ELF-1 (cell line): ENCODE data around the gene PIGN.
"Not testable (repeated sequence)": the region's sequence is repeated elsewhere in the genome, so short reads cannot be mapped to it uniquely, and the experiment has no call there.

Source experiments
- DNase-seq: peaks from one replicate; pipeline ENCODE4 v3.0.0-alpha.2; 2016; ENCODE audit warnings: low read depth, low spot score

Gene PIGN

DNA sequence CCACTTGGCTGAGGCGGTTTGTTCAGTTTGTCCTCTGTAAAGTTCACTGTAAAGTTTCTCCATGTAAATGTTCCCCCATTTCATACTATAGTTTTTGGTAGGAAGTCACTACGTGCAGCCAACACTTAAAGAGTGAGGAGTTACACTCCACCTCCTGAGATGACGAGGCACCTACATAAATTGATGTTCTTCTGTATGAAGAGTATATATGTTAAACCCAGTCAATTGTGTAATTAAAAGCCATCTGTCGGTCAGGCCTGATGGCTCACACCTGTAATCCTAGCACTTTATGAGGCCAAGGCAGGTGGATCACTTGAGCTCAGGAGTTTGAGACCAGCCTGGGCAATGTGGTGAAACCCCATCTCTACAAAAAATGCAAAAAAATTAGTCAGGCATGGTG is 7.6 kb downstream of the PIGN start:
- no peak for DNase-seq

DNA sequence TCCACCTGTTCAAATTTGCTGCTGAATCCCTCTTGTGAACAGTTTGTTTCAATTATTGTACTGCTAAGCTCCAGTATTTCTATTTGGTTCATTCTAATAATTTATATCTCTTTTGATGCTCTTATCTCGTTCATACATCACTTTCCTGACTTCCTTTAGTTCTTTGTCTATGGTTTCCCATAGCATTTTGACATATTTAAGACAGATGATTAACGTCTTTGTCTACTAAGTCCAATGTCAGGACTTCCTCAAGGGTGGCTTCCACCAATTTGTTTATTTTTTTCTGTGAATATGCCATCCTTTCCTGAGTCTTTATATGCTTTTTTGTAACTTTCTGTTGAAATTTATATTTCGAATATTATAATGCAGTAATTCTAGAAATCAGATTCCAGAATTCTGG is 9.6 kb downstream of the PIGN start:
- DNase-seq: no peak

DNA sequence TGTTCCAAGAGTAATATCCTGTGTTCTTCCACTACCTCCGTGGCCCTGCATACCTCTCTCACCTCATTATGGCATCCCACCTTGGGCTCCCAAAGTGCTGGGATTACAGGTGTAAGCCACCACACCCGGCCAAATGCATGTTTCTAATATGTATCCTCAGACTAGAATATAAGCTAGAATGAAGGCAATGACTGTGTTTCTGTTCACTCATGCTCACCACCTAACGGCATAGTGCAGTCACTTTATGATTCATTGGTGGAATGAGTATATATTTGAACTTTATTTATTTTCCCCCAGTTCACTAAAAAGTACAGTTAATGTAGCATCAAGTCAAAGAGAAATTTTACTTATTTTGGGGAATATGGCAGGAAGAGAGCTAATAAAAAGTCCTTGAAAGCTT is 11.3 kb downstream of the PIGN start:
- no peak for DNase-seq

DNA sequence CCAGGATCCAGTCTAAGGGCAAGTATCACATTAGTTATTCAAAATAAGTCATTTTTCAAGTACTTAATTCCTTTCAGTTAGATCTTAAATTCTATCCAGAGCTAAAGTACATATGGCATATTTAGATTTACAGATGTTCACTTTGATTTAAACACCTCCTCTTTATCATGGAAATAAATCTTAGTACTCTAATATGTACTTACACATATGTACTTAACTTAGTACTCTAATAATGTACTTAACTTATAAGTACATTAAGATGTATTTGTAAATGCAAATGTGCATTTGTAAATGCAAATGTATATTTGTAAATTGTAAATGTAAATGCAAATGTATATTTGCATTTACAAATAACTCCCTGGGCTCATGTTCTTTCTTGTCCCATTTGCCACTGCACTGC is 14.6 kb downstream of the PIGN start:
- no peak for DNase-seq

DNA sequence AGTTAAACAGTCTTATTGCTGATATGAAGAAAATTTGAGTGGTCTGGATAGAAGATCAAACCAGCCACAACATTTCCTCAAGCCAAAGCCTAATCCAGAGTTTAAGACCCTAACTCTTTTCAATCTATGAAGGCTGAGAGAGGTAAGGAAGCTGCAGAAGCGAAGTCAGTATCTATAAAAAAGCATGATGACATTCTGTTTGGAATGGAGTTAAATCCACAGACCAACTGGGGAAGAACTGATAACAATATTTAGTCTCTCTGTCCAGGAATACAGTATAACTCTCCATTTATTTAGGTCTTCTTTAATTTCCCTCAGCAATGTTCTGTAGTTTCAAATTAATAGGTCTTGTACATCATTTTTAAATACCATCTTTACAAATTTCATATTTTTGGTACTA is 16.0 kb downstream of the PIGN start:
- DNase-seq: no peak

DNA sequence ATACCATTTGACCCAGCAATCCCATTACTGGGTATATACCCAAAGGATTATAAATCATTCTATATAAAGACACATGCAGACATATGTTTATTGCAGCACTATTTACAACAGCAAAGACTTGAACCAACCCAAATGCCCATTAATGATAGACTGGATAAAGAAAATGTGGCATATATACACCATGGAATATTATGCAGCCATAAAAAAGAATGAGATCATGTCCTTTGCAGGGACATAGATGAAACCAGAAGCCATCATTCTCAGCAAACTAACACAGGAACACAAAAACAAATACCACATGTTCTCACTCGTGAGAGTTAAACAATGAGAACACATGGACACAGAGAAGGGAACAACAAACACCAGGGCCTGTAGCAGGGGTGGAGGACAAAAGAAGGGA is 20.3 kb downstream of the PIGN start:
- not testable (repeated sequence) for DNase-seq

DNA sequence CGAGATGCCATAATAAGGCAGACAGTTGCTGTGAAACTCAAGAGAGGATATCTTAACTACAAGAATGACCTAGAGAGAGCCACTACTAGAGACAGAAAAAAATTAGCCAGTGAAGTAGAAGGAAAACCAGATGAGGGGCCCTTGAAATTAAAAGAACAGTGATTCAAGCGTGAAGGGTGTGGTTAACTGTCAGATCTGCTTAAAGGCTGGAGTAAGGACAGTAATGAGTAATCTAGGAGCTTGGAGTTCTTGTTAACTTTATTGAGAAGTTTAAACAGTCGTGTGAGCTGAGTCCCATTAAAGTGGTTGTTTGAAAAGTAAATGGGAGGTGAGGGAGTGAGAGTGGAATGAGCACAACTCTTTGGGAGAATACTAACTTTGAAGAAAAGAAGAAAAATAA is 21.3 kb downstream of the PIGN start:
- no peak for DNase-seq

DNA sequence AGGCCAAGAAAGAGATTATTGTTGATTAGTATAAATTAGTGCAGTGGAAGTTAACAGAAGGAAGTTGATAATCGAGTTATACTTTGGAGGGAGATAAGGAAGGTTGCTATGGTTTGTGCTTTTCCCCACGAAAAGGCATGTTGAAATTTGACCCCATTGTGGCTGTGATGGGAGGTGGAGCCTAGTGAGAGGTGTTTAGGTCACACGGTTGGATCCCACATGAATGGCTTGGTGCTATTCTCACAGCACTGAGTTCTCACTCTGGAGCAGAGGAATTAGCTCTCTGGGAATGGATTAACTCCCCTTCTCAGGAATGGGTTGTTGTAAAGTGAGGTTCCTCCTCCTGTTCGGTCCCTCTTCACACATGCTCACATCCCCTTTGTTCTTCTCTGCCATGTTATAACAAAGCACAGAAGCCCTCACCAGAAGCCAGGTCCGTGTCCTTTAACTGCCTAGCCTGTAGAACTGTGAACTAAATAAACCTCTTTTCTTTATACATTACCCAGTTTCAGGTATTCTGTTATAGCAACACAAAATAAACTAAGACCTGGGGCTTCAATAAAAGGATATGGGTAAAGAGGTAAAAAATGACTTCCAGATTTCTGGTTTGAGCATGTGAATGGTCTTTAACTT is 21.9 kb downstream of the PIGN start:
- DNase-seq: peak; percentile 14

DNA sequence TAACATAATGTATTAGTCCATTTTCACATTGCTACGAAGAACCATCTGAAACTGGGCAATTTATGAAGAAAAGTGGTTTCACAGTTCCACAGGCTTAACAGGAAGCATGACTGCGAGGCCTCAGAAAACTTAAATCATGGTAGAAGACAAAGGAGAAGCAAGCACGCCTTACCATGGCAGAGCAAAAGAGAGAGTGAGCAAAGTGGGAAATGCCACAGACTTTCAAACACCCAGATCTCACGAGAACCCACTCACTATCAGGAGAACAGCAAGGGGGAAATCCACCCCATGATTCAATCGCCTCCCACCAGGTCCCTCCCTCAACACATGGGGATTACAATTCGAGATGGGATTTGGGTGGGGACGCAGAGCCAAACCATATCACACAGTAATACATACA is 22.5 kb downstream of the PIGN start:
- DNase-seq: no peak

DNA sequence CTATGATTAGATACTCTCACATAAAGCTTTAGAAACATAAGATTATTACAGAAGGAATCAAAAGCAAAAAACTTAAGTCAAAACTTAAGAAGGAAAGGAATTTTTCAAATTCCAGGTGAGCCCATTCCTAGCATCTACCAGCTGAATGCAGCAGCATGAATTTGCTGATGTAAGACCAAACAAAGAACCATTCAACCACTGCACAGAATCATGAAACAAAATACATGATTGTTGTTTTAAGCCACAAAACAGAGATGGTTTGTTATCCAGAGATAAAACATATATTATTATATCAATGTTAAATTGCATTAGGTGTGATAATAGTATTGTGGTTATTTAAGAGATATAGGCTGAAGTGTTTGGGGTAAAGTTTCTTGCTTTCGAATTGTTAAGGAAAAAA is 29.0 kb downstream of the PIGN start:
- no peak for DNase-seq

DNA sequence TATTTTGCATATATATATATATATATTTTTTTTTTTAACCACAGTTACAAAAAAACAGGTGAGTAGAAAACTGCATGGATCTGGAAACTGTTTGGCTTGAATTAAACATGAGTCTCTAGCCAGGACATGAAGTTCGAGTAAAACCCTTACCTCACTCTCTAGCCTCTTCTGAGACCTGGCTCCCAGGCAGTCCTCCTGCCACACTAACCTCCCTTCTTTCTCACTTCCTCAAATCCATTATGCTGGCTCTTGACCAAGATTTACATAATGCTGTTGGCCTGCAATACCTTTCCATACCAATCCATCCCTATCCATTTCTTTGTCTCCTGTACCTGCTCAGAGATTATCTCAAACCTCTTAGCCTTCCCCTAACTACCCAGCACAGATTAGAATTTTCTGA is 34.0 kb downstream of the PIGN start:
- DNase-seq: no peak

DNA sequence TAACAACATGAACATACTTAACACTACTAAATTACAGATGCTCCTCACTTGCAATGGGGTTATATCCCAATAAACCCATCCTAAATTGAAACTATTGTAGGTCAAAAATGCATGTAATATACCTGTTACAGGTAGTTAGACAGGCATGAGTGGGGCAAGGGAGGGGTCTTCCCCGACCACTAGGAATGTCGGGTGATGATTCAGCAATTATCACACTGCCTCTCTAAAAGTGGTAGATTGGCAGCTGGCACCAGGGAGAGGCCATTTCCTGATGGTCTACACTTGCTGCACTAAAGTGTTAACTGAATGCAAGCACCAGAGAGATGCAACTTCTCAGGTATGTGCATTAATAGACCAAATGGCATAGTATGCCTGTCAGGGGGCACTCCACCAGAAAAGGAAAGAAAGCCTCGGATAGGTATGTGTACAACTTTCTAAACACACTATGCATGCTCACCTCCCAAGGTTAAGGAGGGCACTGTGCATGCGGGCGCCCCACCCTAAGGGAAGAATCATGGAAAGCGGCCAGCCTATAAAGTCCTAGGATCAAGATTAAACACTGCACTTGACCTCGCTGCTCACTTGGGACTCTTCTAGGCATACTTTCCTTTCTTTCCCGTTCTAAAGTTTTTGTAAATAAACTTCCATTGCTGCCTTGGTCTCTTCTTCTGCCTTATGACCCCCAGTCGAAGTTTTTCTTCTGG is 35.6 kb downstream of the PIGN start:
- DNase-seq: no peak

DNA sequence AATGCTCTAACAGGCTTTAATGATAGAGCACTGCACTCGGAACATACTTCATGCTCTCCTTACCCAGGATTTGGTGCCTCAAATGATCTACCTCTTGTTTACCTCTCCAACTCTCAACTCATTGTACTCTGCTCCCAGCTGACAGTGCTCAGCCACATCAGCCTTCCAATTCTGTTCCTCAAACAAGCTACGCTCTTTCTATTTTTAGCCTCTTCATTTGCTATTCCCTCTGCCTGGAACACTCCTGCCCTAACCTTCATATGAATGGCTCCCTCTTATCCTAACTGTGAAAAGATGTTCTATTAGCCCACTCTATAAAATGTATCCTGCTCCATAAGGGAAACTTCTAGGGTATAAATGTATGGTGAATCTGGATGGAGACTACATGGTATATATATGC is 42.5 kb downstream of the PIGN start:
- DNase-seq: no peak

DNA sequence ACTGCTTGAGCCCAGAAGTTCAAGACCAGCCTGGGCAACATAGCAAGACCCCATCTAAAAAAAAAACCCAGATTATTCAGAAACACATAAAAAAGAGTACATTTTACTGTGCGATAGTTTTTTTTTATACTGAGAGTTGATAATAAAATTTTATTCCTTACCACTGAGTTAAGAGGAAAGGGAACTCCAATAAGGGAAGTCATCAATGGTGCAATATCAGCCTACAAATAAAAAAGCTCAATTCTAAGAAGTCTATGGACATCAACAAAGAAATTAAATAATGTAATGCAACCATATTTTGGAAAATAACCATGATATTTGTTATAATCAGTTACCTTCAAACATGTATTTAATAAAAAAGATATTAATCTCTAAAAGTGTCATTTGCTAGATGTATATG is 46.6 kb downstream of the PIGN start:
- DNase-seq: no peak

DNA sequence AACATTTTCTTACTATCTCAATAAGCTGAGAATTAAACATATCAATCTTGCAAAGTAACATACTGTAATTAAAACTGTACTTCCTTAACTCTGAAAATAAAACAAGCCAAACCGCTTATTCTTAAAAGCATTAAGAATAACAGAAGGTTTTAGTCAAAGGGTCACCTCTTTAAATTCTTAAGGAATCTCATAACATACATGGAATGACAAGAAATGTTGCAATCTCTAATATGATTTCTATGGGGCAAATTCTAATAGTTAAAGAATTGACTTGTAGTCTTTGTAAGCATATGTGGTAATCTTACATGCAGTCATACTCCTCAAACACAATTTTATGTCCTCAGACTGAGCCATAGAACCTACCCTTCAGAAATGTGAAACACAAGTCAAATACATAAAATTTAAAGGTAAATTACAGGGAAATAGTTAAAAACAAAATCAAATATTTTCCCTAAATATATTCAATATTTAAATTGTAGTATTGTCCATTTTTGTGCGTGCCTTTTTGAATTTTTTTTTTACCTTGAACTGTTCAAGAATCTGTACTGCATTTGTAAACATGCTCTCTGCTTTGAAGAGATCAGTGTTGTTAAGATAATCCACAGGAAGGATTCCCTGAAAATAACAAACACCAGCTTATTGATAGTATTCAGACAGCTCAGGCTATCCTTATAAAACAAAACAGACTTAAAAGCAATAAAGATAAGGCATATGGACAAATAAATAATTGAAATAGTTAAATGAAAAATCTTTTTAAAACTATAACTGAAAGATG is 48.2 kb downstream of the PIGN start:
- DNase-seq: no peak

DNA sequence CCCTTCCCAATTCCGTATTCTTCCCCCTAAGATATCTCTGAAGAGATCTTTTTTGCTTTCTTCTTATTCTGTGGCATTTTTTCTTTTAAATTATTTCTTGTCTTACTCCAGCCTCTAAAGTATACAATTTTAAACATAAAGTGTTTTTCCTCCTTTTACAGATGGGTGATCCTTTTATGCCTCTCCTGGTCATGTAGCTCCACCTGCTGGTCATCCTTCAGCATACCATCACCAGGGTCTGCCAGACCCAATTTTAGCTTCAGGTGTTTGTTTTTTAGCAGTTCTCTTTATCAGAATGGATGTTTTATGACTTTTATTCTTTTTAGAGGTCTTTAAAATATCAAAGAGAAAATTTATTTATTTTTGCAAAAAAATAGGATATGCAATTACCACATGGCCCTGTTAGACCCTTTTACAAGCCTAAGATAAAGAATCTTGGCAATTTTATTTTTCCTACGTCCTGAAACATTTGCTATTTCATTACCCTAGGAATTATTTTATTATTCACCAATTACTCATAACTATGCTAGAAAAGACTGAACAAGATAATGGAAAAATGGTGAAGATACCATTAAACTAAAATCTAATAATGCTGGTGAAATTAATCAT is 55.5 kb downstream of the PIGN start:
- DNase-seq: peak; percentile 67

DNA sequence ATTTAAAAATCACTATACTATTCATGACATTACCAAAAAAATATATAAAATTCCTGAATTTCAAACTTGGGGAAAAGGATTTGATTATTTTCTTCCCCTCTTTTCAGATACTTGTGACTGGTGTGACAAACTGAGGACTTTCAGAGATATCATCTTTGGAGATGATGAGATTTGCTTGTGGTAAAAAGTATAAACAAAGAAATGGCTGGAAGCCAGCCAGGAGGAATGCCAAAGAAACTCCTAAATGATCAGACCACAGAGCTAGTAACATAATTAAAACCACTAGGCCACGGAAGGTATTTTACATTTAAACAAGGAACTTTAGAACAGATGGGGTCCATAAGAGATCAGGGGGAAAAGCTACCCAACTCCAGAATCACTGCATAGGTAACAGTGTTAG is 58.7 kb downstream of the PIGN start:
- DNase-seq: no peak

DNA sequence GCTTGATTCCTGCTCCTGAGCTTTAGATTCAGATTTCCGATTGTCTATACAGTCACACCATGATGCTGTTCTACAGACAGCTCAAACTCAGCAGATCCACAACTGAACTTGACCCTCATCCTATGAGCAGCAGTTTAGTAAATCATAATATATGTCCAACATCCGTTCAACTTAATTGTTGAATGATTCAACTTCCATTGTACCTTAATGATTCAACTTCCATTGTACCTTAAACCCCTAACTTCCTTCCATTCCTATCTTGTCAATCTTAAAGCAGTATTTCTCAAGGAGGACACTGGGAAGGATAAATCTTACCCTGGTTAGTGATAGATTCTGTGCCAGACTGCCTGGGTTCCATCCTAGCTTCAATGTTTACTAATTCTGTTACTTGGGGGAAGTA is 60.1 kb downstream of the PIGN start:
- no peak for DNase-seq

DNA sequence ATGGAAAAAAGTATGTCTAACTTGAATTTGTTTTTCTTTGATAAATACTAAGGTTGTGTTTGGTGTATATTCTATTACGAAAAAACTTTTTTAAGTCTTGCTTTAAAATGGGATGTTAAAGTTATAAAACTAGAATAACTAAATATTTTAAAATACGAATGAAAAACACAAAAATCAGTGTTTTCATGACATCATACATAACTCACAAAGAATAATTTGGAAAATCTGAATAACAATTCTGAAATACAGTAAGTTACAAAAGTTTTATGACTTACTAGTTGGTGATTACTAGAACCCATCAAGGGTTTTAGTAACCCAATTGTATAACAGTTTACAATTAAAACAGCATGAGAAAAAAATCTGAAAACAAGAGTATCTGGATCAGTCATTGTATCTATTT is 61.2 kb downstream of the PIGN start:
- DNase-seq: no peak

DNA sequence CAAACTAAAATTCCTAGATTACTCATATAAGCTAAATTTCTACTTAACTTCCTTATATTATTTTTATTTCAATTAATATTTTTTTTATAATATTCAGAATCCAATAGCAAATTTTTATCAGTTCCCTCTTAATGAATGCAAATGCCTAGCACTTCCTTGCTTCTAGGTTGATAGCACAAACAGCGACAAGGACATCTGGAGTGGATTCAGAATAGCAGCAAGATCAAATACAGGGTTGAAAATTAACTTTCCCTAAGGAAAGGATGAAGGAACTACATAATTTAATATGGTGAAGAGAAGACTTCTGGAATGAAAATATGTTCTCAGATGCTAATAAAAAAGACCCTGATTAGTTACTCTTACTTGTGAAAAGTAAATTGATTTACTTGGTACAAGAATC is 64.5 kb downstream of the PIGN start:
- no peak for DNase-seq

DNA sequence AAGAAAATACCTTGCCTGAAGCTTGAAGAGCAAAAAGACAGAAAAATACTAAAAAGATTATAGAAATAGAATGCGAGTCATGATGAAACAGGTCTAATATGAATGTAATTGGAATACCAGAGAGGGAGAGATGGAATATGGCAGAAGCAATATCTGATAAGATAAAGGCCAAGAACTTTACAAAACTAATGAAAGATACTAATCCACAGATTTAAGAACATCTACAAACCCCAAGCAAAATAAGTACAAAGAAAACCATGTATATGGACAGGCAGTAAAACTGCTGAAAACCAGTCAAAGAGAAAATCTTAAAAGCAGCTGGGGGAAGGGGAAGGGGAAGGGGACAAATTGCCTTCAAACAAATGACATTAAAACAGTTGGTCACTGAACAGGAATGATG is 67.0 kb downstream of the PIGN start:
- DNase-seq: no peak

DNA sequence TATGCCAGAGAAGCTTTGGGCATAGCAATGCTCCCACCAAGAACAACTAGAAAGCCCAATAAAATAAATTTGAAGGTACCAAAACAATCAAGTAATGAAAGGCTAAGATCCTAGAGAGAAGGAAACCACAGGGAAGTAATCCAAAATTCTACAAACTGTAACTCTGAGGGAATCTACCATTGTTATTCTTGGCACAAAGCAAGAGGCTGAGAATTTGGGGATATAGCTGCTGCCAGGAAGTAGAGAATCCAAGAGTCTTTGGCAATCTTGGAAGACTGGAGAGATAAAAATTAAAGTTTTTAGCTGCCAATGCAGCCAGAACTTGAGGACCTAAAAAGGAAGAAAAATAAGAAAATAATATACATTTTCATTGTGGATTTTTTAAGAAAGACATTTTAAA is 68.5 kb downstream of the PIGN start:
- no peak for DNase-seq

DNA sequence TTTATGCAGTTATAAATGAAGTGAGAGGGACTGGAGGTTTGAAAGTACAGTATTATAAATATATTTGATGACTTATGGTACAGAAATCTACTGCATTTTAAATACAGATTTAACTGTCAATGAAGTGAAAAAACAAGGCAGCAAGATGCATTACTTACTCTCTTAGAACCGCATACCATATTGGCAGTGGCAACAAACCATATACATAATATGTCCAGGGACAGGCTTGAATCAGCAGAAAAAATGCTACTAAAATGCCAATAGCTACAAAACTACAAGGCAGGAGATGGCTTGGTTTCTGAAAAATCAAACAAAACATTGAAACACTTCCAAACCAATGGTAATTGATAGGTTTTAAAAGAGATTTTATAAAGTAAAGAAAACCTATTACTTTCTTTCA is 77.2 kb downstream of the PIGN start:
- no peak for DNase-seq
